ENCODE measurements around the gene LRRC10B. TPM values are rescaled to one million over a fixed set of nuclear protein-coding genes. Genes with fewer than 3 reads are reported as not detected.

LRRC10B gene
- total RNA-seq, 3 donors from 2014 or later, result 1.5 to 3.3 TPM; not detected in 1

DNA sequence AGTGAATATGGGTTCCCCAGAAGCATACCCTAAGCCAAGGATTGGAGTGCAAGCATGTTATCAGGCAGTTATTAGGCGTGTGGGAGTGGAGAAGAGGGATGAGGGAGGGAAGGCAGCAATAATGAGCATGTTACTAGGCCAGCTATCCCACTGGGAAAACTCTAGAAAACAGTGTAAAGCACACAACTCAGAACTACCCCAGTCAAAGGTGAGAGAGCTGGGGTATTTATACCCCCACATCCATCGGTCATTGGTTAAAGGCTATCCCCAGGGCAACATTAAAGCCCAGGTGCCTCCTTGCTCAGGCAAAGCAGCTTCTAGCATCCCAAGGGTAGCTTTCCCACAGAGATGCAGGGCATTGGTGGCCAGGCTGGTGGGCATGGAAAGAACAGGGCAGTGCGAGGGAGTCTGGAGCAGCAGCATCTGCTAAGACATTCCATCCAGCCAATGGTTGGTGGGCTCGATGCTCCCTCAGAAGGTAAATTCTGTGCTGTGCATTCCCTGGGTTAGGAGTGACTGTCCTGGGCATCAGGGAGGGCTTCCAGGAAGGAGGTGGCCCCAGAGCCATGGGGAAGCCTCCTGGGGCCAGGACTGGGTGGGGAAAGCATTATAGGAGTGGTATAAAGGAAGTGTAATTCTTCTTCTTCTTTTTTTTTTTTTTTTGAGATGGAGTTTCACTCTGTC is 21.1 kb upstream of the LRRC10B start:
- H3K36me3 ChIP-seq, result no peaks in the 10 kb centered on the region
- TF ChIP-seq, protein P1, sequence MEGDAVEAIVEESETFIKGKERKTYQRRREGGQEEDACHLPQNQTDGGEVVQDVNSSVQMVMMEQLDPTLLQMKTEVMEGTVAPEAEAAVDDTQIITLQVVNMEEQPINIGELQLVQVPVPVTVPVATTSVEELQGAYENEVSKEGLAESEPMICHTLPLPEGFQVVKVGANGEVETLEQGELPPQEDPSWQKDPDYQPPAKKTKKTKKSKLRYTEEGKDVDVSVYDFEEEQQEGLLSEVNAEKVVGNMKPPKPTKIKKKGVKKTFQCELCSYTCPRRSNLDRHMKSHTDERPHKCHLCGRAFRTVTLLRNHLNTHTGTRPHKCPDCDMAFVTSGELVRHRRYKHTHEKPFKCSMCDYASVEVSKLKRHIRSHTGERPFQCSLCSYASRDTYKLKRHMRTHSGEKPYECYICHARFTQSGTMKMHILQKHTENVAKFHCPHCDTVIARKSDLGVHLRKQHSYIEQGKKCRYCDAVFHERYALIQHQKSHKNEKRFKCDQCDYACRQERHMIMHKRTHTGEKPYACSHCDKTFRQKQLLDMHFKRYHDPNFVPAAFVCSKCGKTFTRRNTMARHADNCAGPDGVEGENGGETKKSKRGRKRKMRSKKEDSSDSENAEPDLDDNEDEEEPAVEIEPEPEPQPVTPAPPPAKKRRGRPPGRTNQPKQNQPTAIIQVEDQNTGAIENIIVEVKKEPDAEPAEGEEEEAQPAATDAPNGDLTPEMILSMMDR (IDR thresholded peaks at IDR 0.05), result no peak
- TF ChIP-seq POLR2A (IDR thresholded peaks at IDR 0.05), result no peak
- no peak for TF ChIP-seq POLR2AphosphoS5 (IDR thresholded peaks at IDR 0.05)
- H3K9me3 ChIP-seq, result no peaks in the 10 kb centered on the region
- DNase-seq (ENCODE audit: low spot score in 2 of 2), result no peak
- peak overlapping the region in 1 of 2 donors; percentile 79 for H3K27ac ChIP-seq
- intact Hi-C loops (cut with DNase I; ENCODE audit: low total_unique reads), result no loop called here
- H3K4me1 ChIP-seq, result peaks cover 6 to 16% of the 10 kb centered on the region in 2 donors
- no peak overlapping the region for H3K4me3 ChIP-seq
- H3K27me3 ChIP-seq, result no peaks in the 10 kb centered on the region

DNA sequence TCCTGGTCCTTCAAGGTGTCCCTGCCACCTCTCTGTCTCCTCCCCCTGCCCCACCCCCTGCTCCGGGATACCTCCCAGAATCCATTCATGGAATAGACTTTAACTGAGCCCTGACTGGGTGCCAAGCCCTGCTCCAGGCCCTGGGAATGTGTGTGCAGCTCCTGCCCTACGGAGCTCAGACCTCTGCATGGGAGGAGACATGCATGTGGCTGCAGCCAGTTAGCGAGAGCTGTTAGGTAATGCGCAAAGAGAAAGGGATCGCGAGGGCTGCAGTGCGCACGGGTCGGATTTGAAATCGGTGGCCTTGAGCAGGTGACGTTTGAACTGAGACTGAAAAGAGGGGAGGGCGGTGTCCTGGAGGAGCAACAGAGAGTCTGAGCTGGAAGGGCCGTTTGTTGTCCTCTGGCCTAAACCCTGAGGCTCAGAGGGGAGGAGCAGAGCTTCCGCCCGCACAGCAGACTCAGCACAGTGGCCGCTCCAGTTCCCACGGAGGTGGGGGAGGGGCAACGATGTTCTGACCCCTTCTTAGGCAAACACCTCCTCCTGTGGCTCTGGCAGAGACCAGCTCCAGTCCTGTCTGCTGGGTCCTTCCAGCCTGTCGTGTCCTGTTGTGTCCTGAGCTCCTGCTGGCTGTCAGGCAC is 19.8 kb upstream of the LRRC10B start:
- Histone ChIP-seq H3K27ac (peak overlapping the region; percentile 79 to 87), H3K9me3 (no peaks in the 10 kb centered on the region), H3K4me1 (peaks cover 6 to 16% of the 10 kb centered on the region in 2 donors), H3K4me3 (peak overlapping the region in 2 of 3 donors; percentile 41 to 61), H3K36me3 (no peaks in the 10 kb centered on the region), H3K27me3 (no peaks in the 10 kb centered on the region)
- TF ChIP-seq, protein P1 (IDR thresholded peaks at IDR 0.05), result no peak
- TF ChIP-seq POLR2A (IDR thresholded peaks at IDR 0.05) (no peak), POLR2AphosphoS5 (IDR thresholded peaks at IDR 0.05) (peak in 2 of 3 donors; percentile 12 to 40)
- peak; percentile 71 to 86 for DNase-seq (ENCODE audit: low spot score in 2 of 2)
- intact Hi-C loops (cut with DNase I; ENCODE audit: low total_unique reads), result no loop called here

DNA sequence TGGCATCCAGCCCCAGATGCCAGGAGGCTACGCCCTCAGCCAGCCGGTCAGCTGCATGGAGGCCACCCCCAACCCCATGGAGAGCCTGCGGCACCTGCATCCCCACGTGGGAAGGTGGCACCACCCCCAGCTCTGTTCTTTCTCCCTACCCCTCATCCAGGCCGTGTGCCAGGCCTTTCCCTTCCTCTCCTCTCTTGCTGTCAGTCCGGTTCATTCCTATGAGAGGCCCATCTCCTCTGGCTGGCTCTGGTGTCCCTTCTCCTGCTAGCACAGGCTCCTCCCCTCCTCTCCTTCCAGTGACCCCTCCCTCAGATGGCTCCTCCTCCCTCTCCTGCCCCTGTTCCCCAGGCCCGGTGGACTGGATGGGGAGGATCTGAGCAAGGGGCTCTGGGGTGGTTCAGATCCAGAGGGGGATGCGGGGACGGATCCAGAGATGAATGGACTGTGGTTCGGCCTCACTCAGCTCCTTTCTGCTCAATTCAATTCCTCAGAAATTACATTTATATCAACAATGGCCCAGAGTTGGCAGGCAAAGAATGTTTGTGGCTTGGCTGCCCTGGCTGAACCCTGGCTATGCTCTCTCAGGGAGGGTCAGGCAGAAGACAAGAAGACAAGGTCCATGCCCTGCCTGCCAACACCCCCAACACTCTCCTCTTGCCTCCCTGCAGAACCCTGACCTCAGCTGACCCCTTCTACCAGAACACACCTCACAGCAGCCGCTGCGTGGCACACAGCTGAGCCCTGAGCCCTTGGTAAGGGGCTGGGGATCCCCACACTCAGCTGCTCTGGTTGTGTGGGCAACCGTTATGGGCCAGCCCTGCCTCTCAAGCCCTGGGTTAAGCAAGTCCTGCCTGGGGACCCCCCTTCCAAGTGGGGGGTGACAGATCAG is 18.5 kb upstream of the LRRC10B start:
- peak in 1 of 2 donors; percentile 59 for DNase-seq (ENCODE audit: low spot score in 2 of 2)
- Histone ChIP-seq H3K4me1 (peaks cover 6 to 16% of the 10 kb centered on the region in 2 donors), H3K4me3 (peak overlapping the region in 1 of 3 donors; percentile 61), H3K9me3 (no peaks in the 10 kb centered on the region), H3K27me3 (no peaks in the 10 kb centered on the region), H3K36me3 (no peaks in the 10 kb centered on the region), H3K27ac (peak overlapping the region; percentile 79 to 87)
- intact Hi-C loops (cut with DNase I; ENCODE audit: low total_unique reads), result no loop called here
- TF ChIP-seq, protein P1 (IDR thresholded peaks at IDR 0.05), result no peak
- TF ChIP-seq POLR2AphosphoS5 (IDR thresholded peaks at IDR 0.05) (no peak), POLR2A (IDR thresholded peaks at IDR 0.05) (no peak)

DNA sequence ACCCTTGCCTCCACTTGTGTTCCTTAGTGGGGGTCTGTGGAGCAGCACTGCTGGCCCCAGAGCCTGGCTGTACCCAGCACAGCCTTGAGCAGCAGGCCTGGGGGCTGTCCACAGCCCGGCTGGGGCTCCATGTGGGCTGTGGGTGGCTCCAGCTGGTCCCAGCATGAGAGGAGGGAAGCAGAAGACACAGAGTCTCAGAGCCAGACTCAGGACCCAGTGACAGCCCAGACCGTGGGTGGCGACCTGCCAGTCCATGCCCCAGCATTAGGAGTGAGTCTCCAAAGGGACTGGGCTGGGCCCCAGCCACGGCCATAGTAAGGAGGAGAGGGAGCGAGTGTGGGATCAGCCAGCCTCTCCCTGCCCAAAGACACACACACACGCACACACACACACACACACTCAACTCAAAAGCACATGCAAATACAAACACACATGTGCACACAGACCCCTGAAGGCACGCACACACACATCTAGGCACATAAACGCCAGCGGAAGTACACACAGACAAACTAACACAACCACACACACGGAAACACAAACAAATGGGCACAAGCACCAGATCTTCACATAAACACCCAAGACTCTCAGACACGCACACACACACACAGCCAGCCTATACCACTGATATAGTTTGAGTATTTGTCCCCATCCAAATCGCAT is 16.7 kb upstream of the LRRC10B start:
- no peak overlapping the region for H3K4me3 ChIP-seq
- intact Hi-C loops (cut with DNase I; ENCODE audit: low total_unique reads), result no loop called here
- peaks cover 6 to 16% of the 10 kb centered on the region in 2 donors for H3K4me1 ChIP-seq
- H3K36me3 ChIP-seq, result no peaks in the 10 kb centered on the region
- no peak overlapping the region for H3K27ac ChIP-seq
- no peaks in the 10 kb centered on the region for H3K27me3 ChIP-seq
- DNase-seq (ENCODE audit: low spot score in 2 of 2), result no peak
- H3K9me3 ChIP-seq, result no peaks in the 10 kb centered on the region
- TF ChIP-seq POLR2A (IDR thresholded peaks at IDR 0.05) (no peak), POLR2AphosphoS5 (IDR thresholded peaks at IDR 0.05) (no peak)
- TF ChIP-seq, protein P1 (IDR thresholded peaks at IDR 0.05), result no peak

Measured in breast epithelium (tissue), 4 donors.